GM06990 (cell line): ENCODE results near the gene HEMK1.

Experiments used
- DNase-seq: peaks from one replicate; pipeline ENCODE4 v3.0.0-alpha.2; 2011; ENCODE audit not compliant: insufficient read length; ENCODE audit errors: extremely low read depth
- H3K27me3 ChIP-seq: replicated peaks from 2 replicates; pipeline ENCODE4 v1.6.0; 2011; ENCODE audit warnings: low read length; ENCODE audit not compliant: control insufficient read depth, insufficient read depth
- H3K36me3 ChIP-seq: 2 replicates; pipeline ENCODE4 v1.5.1; 2011; ENCODE audit warnings: low read length; ENCODE audit not compliant: control insufficient read depth, insufficient read depth
- H3K4me3 ChIP-seq: replicated peaks from 2 replicates; pipeline ENCODE4 v1.5.1; 2011; ENCODE audit warnings: low read depth, mild to moderate bottlenecking, control low read depth, low read length
- TF ChIP-seq, protein P1 (sequence below): IDR thresholded peaks from 2 replicates; pipeline ENCODE4 v1.5.1; 2011; ENCODE audit warnings: low read length, control low read depth, mild to moderate bottlenecking, inconsistent platforms; ENCODE audit not compliant: insufficient read depth, poor library complexity, severe bottlenecking

The HEMK1 gene

DNA sequence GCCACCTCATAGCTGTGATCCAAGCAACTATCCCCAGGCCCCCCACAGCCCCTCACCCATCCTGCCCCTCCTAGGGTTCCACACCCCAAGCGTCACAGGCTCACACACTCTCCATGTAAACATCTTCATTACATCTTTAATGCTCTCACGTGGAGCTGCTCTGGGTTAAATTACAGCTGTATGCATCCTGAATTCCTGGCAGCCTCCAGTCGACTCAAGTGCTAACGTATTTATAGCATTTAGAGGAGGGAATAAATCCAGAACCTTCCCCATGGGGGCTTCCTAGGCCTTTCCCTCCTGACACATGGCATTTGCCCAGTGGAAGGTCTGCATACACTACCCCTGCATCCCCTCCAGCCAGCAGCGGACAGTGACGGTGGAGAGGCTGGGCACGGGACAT lies 11.4 kb upstream of the HEMK1 start:
- TF ChIP-seq, protein P1, sequence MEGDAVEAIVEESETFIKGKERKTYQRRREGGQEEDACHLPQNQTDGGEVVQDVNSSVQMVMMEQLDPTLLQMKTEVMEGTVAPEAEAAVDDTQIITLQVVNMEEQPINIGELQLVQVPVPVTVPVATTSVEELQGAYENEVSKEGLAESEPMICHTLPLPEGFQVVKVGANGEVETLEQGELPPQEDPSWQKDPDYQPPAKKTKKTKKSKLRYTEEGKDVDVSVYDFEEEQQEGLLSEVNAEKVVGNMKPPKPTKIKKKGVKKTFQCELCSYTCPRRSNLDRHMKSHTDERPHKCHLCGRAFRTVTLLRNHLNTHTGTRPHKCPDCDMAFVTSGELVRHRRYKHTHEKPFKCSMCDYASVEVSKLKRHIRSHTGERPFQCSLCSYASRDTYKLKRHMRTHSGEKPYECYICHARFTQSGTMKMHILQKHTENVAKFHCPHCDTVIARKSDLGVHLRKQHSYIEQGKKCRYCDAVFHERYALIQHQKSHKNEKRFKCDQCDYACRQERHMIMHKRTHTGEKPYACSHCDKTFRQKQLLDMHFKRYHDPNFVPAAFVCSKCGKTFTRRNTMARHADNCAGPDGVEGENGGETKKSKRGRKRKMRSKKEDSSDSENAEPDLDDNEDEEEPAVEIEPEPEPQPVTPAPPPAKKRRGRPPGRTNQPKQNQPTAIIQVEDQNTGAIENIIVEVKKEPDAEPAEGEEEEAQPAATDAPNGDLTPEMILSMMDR, result no peak
- no peak for DNase-seq
- no peaks in the 10 kb centered on the region for H3K27me3 ChIP-seq
- H3K36me3 ChIP-seq, result no peaks in the 10 kb centered on the region
- H3K4me3 ChIP-seq, result no peak overlapping the region

DNA sequence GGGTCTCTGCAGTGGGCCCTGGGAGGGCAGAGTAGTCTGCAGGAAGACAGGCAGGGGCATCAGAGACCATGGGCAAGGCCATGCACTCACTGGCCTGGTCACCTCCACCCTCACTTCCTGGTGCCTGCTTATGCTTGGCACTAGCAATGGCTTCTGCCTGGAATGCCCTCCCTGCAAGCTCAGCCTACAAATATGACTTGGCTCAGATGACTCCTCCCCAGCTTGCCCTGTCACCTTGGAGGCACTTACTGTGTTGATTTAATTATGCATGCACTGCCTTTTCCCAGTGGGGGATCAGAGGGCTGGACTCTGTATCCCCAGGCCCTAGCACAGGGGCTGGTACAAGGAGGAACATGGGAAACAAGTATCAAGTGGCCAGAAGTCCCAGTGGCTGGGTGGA lies 9.6 kb upstream of the HEMK1 start:
- H3K4me3 ChIP-seq, result no peak overlapping the region
- no peaks in the 10 kb centered on the region for H3K27me3 ChIP-seq
- no peak for DNase-seq
- H3K36me3 ChIP-seq, result no peaks in the 10 kb centered on the region
- TF ChIP-seq, protein P1, result no peak

DNA sequence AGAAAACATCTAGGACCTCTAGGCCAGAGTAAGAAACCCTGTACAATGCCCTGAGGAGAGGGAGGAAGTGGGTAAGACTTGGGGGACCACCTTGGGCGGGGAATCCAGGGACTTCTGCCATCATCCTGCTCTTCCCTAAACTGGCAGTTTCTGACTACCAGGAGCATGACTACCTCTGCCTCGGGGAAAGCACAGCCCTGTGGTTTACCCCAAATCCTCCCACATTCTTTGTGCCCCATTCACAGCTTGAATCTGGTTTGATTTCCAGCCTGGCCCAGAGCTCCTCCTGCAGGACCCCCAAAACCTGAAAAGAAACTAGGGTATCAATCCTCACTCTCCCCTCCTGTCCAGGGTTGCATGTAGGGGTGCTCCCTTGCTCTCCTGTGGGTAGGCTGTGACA lies 6.5 kb upstream of the HEMK1 start:
- TF ChIP-seq, protein P1, result no peak
- Histone ChIP-seq H3K4me3 (no peak overlapping the region), H3K36me3 (no peaks in the 10 kb centered on the region), H3K27me3 (no peaks in the 10 kb centered on the region)
- no peak for DNase-seq

DNA sequence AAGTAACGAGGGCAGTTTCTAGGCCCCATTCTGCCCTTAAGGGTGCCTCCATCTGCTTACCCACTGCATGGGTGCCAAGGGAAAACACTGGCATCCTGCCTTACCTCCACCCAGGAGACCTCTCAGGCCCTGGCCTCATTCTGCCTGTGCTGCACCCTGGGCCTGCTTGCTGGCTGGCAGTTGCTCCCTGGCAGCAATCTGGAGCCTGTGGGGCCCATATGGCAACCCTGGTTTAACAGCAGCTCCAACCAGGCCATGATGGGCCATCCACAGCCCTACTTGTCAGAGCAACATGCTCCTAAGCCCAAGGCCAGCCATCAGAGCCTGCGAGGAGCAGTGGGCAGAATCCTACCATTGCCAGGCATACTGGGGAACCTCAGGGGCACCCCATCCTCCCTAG lies 5.5 kb upstream of the HEMK1 start:
- Histone ChIP-seq H3K4me3 (no peak overlapping the region), H3K36me3 (no peaks in the 10 kb centered on the region), H3K27me3 (no peaks in the 10 kb centered on the region)
- TF ChIP-seq, protein P1, result no peak
- DNase-seq, result no peak

DNA sequence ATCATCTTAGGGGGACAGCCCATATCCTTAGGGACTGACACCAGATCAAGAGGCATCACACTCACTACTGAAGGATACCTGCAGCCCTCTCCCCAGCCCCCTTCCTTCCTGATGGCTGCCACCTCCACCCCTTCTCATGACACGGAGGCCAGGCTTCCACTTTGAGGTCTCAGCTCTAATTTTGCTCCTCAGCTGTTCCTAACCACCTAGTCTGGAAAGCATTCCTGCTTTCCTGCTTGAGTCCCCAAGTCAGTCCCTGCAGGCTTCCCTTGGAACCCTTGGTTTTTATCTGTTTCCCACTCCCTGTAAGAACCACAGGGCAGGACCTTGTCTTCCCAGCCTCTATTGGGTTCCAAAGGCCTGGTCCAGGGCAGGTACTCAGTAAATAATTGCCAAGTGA lies 5.0 kb upstream of the HEMK1 start:
- DNase-seq, result no peak
- TF ChIP-seq, protein P1, result no peak
- Histone ChIP-seq H3K27me3 (no peaks in the 10 kb centered on the region), H3K36me3 (no peaks in the 10 kb centered on the region), H3K4me3 (no peak overlapping the region)

DNA sequence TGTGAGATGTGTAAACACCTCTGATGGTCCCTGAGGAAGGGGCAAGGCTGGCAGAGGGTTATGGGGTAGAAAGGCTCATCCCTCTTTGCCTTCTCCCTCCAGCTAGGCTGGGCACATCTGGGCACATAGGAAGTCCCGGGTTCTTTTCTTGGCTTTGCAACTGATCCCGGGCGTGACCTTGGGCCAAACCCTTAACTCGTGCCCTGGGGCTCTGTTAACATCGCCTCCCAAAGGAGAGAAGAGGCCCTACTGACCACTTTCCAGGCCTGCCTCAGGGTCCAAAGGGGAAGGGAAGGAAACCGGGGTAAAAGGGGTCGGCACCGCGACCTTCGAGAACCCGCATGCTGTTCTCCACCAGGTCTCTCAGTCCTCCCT lies 2.3 kb upstream of the HEMK1 start:
- Histone ChIP-seq H3K4me3 (peak overlapping the region; percentile 54), H3K27me3 (no peaks in the 10 kb centered on the region), H3K36me3 (no peaks in the 10 kb centered on the region)
- TF ChIP-seq, protein P1, result no peak
- no peak for DNase-seq
